HEK293 (cell line): ENCODE results near the gene C1orf167.

ENCODE experiments used
- YY1 ChIP-seq: fragments of 450-650 bp; formaldehyde crosslinking; IDR thresholded peaks from 2 replicates; pipeline ENCODE4 v1.5.1; 2018; ENCODE audit warnings: missing biosample characterization, missing genetic modification characterization
- ZIC2 ChIP-seq: fragments of 450-650 bp; formaldehyde crosslinking; IDR thresholded peaks from 2 replicates; pipeline ENCODE4 v1.5.1; 2016; ENCODE audit warnings: missing biosample characterization, missing genetic modification characterization
- ZNF121 ChIP-seq: fragments of 450-650 bp; formaldehyde crosslinking; IDR thresholded peaks from 2 replicates; pipeline ENCODE4 v1.5.1; 2016; ENCODE audit warnings: missing biosample characterization, missing genetic modification characterization
- ZNF274 ChIP-seq, 2 experiments: fragments of 200-500 bp in 1 of 2; fragments of 450-650 bp in 1 of 2; sonication (Bioruptor generic) in 1 of 2; formaldehyde crosslinking in 1 of 2; IDR thresholded peaks; 2 replicates each; pipeline versions ENCODE4 v1.5.1 to v1.6.1; 2014 to 2016; ENCODE audit warnings: borderline replicate concordance in 1 of 2, inconsistent platforms in 1 of 2, low read length in 1 of 2, missing biosample characterization in 1 of 2, missing genetic modification characterization in 1 of 2
- ZNF311 ChIP-seq: fragments of 450-650 bp; formaldehyde crosslinking; IDR thresholded peaks from 2 replicates; pipeline ENCODE4 v1.5.1; 2017; ENCODE audit warnings: missing biosample characterization, missing genetic modification characterization, borderline replicate concordance
- ZNF354C ChIP-seq: fragments of 450-650 bp; formaldehyde crosslinking; IDR thresholded peaks from 2 replicates; pipeline ENCODE4 v1.5.1; 2016; ENCODE audit warnings: missing biosample characterization, missing genetic modification characterization, low read depth, borderline replicate concordance
- ZNF548 ChIP-seq: fragments of 450-650 bp; formaldehyde crosslinking; IDR thresholded peaks from 2 replicates; pipeline ENCODE4 v1.5.1; 2016; ENCODE audit warnings: missing biosample characterization, missing genetic modification characterization
- ZNF555 ChIP-seq: fragments of 450-650 bp; formaldehyde crosslinking; conservative IDR thresholded peaks from 2 replicates; pipeline ENCODE4 v1.5.1; 2017; ENCODE audit warnings: missing biosample characterization, mild to moderate bottlenecking, missing genetic modification characterization, inconsistent platforms
- TF ChIP-seq, protein P1 (sequence below): fragments of 450-650 bp; formaldehyde crosslinking; IDR thresholded peaks from 2 replicates; pipeline ENCODE4 v1.5.1; 2016; ENCODE audit warnings: missing biosample characterization, missing genetic modification characterization
- TF ChIP-seq, protein P2 (sequence below): fragments of 450-650 bp; formaldehyde crosslinking; IDR thresholded peaks from 2 replicates; pipeline ENCODE4 v1.5.1; 2016; ENCODE audit warnings: missing biosample characterization, missing genetic modification characterization
- TF ChIP-seq, protein P3 (sequence below): fragments of 450-650 bp; formaldehyde crosslinking; IDR thresholded peaks from 2 replicates; pipeline ENCODE4 v1.5.1; 2016; ENCODE audit warnings: missing biosample characterization, missing genetic modification characterization

DNA sequence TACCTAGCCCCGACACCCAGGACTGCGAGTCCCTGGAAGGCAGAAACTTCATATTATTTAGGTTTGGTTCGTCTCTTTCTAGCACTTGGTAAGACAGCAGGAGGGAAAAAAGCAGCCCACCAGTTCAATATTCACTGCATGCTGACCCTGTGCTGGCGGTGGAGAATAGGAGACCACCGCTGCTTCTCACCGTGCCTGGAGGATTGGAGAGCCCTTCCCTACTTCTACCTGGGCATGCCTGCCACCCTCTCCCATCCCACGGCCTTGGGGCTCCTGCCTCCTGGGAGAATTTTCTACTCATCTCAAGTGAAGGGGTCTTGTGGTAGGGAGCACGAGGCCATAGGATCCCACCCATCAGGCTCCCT is 38.4 kb downstream of the C1orf167 start:
- TF ChIP-seq, protein P1, sequence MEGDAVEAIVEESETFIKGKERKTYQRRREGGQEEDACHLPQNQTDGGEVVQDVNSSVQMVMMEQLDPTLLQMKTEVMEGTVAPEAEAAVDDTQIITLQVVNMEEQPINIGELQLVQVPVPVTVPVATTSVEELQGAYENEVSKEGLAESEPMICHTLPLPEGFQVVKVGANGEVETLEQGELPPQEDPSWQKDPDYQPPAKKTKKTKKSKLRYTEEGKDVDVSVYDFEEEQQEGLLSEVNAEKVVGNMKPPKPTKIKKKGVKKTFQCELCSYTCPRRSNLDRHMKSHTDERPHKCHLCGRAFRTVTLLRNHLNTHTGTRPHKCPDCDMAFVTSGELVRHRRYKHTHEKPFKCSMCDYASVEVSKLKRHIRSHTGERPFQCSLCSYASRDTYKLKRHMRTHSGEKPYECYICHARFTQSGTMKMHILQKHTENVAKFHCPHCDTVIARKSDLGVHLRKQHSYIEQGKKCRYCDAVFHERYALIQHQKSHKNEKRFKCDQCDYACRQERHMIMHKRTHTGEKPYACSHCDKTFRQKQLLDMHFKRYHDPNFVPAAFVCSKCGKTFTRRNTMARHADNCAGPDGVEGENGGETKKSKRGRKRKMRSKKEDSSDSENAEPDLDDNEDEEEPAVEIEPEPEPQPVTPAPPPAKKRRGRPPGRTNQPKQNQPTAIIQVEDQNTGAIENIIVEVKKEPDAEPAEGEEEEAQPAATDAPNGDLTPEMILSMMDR = no peak
- TF ChIP-seq ZNF274 (IDR thresholded peaks at IDR 0.05; ENCODE audit: low read length) (no peak), ZNF274 (tag by site-specific recombination; IDR thresholded peaks at IDR 0.05; ENCODE audit: borderline replicate concordance) (no peak), ZIC2 (tag by site-specific recombination) (no peak), ZNF354C (no peak), ZNF555 (tag by site-specific recombination) (no peak), ZNF548 (no peak), ZNF121 (tag by site-specific recombination) (no peak), YY1 (tag by site-specific recombination) (no peak), ZNF311 (no peak)
- TF ChIP-seq, protein P2, sequence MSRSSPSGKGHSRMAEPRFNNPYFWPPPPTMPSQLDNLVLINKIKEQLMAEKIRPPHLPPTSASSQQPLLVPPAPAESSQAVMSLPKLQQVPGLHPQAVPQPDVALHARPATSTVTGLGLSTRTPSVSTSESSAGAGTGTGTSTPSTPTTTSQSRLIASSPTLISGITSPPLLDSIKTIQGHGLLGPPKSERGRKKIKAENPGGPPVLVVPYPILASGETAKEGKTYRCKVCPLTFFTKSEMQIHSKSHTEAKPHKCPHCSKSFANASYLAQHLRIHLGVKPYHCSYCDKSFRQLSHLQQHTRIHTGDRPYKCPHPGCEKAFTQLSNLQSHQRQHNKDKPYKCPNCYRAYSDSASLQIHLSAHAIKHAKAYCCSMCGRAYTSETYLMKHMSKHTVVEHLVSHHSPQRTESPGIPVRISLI (tag by site-specific recombination) = no peak
- TF ChIP-seq, protein P3, sequence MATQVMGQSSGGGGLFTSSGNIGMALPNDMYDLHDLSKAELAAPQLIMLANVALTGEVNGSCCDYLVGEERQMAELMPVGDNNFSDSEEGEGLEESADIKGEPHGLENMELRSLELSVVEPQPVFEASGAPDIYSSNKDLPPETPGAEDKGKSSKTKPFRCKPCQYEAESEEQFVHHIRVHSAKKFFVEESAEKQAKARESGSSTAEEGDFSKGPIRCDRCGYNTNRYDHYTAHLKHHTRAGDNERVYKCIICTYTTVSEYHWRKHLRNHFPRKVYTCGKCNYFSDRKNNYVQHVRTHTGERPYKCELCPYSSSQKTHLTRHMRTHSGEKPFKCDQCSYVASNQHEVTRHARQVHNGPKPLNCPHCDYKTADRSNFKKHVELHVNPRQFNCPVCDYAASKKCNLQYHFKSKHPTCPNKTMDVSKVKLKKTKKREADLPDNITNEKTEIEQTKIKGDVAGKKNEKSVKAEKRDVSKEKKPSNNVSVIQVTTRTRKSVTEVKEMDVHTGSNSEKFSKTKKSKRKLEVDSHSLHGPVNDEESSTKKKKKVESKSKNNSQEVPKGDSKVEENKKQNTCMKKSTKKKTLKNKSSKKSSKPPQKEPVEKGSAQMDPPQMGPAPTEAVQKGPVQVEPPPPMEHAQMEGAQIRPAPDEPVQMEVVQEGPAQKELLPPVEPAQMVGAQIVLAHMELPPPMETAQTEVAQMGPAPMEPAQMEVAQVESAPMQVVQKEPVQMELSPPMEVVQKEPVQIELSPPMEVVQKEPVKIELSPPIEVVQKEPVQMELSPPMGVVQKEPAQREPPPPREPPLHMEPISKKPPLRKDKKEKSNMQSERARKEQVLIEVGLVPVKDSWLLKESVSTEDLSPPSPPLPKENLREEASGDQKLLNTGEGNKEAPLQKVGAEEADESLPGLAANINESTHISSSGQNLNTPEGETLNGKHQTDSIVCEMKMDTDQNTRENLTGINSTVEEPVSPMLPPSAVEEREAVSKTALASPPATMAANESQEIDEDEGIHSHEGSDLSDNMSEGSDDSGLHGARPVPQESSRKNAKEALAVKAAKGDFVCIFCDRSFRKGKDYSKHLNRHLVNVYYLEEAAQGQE = no peak
